ENCODE data around the gene TMPRSS4. TPM values are rescaled to one million over a fixed set of nuclear protein-coding genes. Genes with fewer than 3 reads are reported as not detected.

The TMPRSS4 gene
- total and polyA plus RNA-seq, 2 of the 4 experiments (the other 2 are of a cell fraction): not detected

- H3K18ac ChIP-seq (ENCODE audit: low read depth, low read length): no peak overlapping the region
- no peak overlapping the region for H2BK15ac ChIP-seq (ENCODE audit: low read depth, low read length)
- H4K91ac ChIP-seq (ENCODE audit: insufficient read depth, low read depth, low read length): no peak overlapping the region
- ATAC-seq (ENCODE audit: low read depth): no peak
- POLR2A ChIA-PET (ENCODE audit: unreplicated experiment): no interaction called here
- H3K4ac ChIP-seq (ENCODE audit: low read depth, low read length): no peak overlapping the region
- BruUV-seq (replicated peaks): no TSS peak
- peaks cover 1% of the 10 kb centered on the region; the same call in 1 of the 2 replicates for H3K4me1 ChIP-seq (ENCODE audit: control insufficient read depth, insufficient read depth, low read length)
- H3K23ac ChIP-seq (ENCODE audit: low read depth, low read length): no peak overlapping the region
- peaks cover 20% of the 10 kb centered on the region for H3K27me3 ChIP-seq (ENCODE audit: control insufficient read depth, insufficient read depth, low read length)
- H4K20me1 ChIP-seq (ENCODE audit: insufficient read depth, low read length): no peaks in the 10 kb centered on the region
- intact Hi-C loops (cut with micrococcal nuclease) (no loop called here), in situ Hi-C loops (cut with MboI; ENCODE audit: low sequenced_read_pairs) (no loop called here), dilution Hi-C loops (cut with HindIII; ENCODE audit: low sequenced_read_pairs, unreplicated experiment) (no loop called here)
- H3K27ac ChIP-seq (ENCODE audit: insufficient read depth, low read length): no peak overlapping the region
- no peak overlapping the region for H2AFZ ChIP-seq (replicated peaks; ENCODE audit: low read length, poor library complexity)
- no peak overlapping the region for H3K4me2 ChIP-seq (ENCODE audit: low read depth, low read length)
- no peak for DNase-seq
- no peak overlapping the region for H3K14ac ChIP-seq (replicated peaks; ENCODE audit: low read depth, low read length)
- H3K79me1 ChIP-seq (ENCODE audit: low read depth in 1 of 2, low read length in 2 of 2): no peaks in the 10 kb centered on the region
- WGBS, 2 experiments (ENCODE audit: extremely low coverage in 2 of 2, insufficient read length in 1 of 2): 95% methylated on average over 3 of the region's 7 CpGs; no CpG with 5 or more reads in 1 of the 2 experiments
- no peak overlapping the region for H2BK20ac ChIP-seq (ENCODE audit: low read depth, low read length)
- no peak overlapping the region for H3K9ac ChIP-seq (ENCODE audit: low read depth, low read length)
- H4K8ac ChIP-seq (ENCODE audit: low read depth in 2 of 2, low read length in 2 of 2): no peak overlapping the region
- H2BK5ac ChIP-seq (ENCODE audit: low read depth, low read length, poor library complexity, severe bottlenecking): no peak overlapping the region
- no peaks in the 10 kb centered on the region for H3K36me3 ChIP-seq (ENCODE audit: control insufficient read depth, insufficient read depth, low read length)
- H3K9me3 ChIP-seq (ENCODE audit: control insufficient read depth, insufficient read depth, low read length): no peaks in the 10 kb centered on the region
- CTCF ChIA-PET: no interaction called here
- H2AK5ac ChIP-seq (ENCODE audit: low read depth, low read length): no peak overlapping the region
- no peaks in the 10 kb centered on the region for H3K9me1 ChIP-seq (ENCODE audit: insufficient read depth, low read length)
- no peak overlapping the region for H3K4me3 ChIP-seq (ENCODE audit: insufficient read depth, low read depth, low read length)
- no peak overlapping the region for H2BK120ac ChIP-seq (ENCODE audit: low read depth, low read length)
- H4K5ac ChIP-seq (ENCODE audit: low read depth, low read length): no peak overlapping the region
- H3K56ac ChIP-seq (ENCODE audit: extremely low read depth, insufficient read depth, low read length): no peak overlapping the region
- no peak overlapping the region for H2AK9ac ChIP-seq (replicated peaks; ENCODE audit: low read depth, low read length, poor library complexity)
- TF ChIP-seq MAZ (IDR thresholded peaks at IDR 0.05; ENCODE audit: borderline replicate concordance, low read depth, low read length) (no peak), CHD1 (IDR thresholded peaks at IDR 0.05; ENCODE audit: low read depth, low read length) (no peak), CEBPB (IDR thresholded peaks at IDR 0.05; ENCODE audit: low read depth, low read length) (no peak), RFX5 (IDR thresholded peaks at IDR 0.05; ENCODE audit: low read depth, low read length) (no peak), MXI1 (IDR thresholded peaks at IDR 0.05; ENCODE audit: borderline replicate concordance, low read depth, low read length) (no peak), RCOR1 (IDR thresholded peaks at IDR 0.05; ENCODE audit: insufficient replicate concordance, low read length) (no peak), CTCF (conservative IDR thresholded peaks at IDR 0.05; ENCODE audit: low read depth, low read length) (no peak), NFE2L2 (IDR thresholded peaks at IDR 0.05; ENCODE audit: low read depth, low read length) (no peak), SMC3 (IDR thresholded peaks at IDR 0.05; ENCODE audit: low read depth, low read length) (no peak), ELK1 (IDR thresholded peaks at IDR 0.05; ENCODE audit: borderline replicate concordance, low read depth, low read length) (no peak), POLR2A (IDR thresholded peaks at IDR 0.05; ENCODE audit: low read depth, low read length) (no peak), MAFK (IDR thresholded peaks at IDR 0.05; ENCODE audit: low read depth, low read length) (no peak), RAD21 (IDR thresholded peaks at IDR 0.05; ENCODE audit: low read length) (no peak), BHLHE40 (IDR thresholded peaks at IDR 0.05; ENCODE audit: low read depth, low read length) (no peak), FOS (IDR thresholded peaks at IDR 0.05; ENCODE audit: low read depth, low read length) (no peak)
These were observed 92.6 kb downstream of the TMPRSS4 start for GRCh38 chr11:118169300-118170140.

Measured in IMR-90 (cell line).